Natural killer cell treated with Interleukin-12 subunit alpha and Interleukin-12 subunit beta and Interleukin-15 and Interleukin-18, amount 100 ng/mL, for 72 hours (primary cell): Measurements from ENCODE around the gene ITIH3. TPM values are rescaled to one million over a fixed set of nuclear protein-coding genes. Genes with fewer than 3 reads are reported as not detected.

Source experiments
- total RNA-seq, 2 donors: library from RNA; stranded (reverse); gene quantifications; one replicate each; pipeline ENCODE4 v1.2.3, GENCODE V29; 2022

The ITIH3 gene
- total RNA-seq, 2 donors from 2014 or later, result not detected

Other genes starting within 250 kb of the ITIH3 start
- gene PBRM1, start 108.9 kb upstream of the ITIH3 start, total RNA-seq, result 10 to 100 TPM; 85.3 to 95.4 TPM
- 100 to 1,000 TPM; 153 to 225 TPM for gene GNL3, start 108.8 kb upstream of the ITIH3 start, total RNA-seq
- gene GLT8D1, start 89.0 kb upstream of the ITIH3 start, total RNA-seq, result 10 to 100 TPM; 32.4 to 41.1 TPM
- 10 to 100 TPM; 74.4 to 92.4 TPM for gene SPCS1, start 88.7 kb upstream of the ITIH3 start, total RNA-seq
- gene NEK4, start 23.9 kb upstream of the ITIH3 start, total RNA-seq, result 10 to 100 TPM; 24.8 to 52.7 TPM
- gene ITIH1, start 17.2 kb upstream of the ITIH3 start, total RNA-seq, result not detected
- 10 to 100 TPM in 1 of 2 donors, 1 to 10 TPM in 1; 8.5 to 14.6 TPM for gene ITIH4, start 35.9 kb downstream of the ITIH3 start, total RNA-seq
- gene MUSTN1, start 40.2 kb downstream of the ITIH3 start, total RNA-seq, result 1 to 10 TPM in 1 of 2 donors, not detected in 1; 1.3 TPM
- 10 to 100 TPM; 19.8 to 31.1 TPM for gene STIMATE, start 102.8 kb downstream of the ITIH3 start, total RNA-seq